Vagina (tissue), 2 donors: ENCODE measurements around the gene ZNF18.

Experiments used
- POLR2A ChIP-seq, 2 donors: fragments of 450-650 bp; IDR thresholded peaks; one replicate each; pipeline ENCODE4 v1.6.1; 2017; ENCODE audit warnings: antibody characterized with exemption in 2 of 2, mild to moderate bottlenecking in 2 of 2, moderate library complexity in 2 of 2
- POLR2AphosphoS5 ChIP-seq, 2 donors: sonication (generic); formaldehyde crosslinking; IDR thresholded peaks; one replicate each; pipeline ENCODE4 v1.9.0; 2017; ENCODE audit warnings: antibody characterized with exemption in 2 of 2, mild to moderate bottlenecking in 2 of 2, low read depth in 1 of 2; ENCODE audit not compliant: insufficient read depth in 1 of 2
- TF ChIP-seq, protein P1 (sequence below), 3 experiments: fragments of 450-650 bp in 2 of 3; fragments of 200-600 bp in 1 of 3; sonication (generic) in 1 of 3; IDR thresholded peaks; one replicate each; pipeline ENCODE4 v1.5.1; 2017 to 2019; ENCODE audit warnings: antibody characterized with exemption in 3 of 3, mild to moderate bottlenecking in 2 of 3, moderate library complexity in 2 of 3

DNA sequence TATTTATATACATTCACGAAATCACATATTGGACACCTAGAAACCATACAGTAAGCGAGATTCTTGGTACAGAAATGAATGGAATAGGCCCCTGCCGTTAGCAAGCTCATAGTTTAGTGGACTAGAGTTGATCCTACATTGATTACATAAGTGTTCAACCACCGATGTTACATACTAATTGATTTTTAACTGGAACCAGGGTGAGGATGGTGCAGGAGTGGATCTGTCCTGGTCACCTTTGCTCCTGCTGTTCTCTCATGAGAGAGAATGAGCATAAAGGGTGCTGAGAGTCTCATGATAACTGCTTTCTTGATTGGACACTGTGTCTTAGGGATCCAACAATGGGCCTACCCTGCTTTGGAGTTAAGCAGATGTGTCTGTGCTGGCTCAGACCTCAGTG is 37.3 kb upstream of the ZNF18 start:
- TF ChIP-seq, protein P1, sequence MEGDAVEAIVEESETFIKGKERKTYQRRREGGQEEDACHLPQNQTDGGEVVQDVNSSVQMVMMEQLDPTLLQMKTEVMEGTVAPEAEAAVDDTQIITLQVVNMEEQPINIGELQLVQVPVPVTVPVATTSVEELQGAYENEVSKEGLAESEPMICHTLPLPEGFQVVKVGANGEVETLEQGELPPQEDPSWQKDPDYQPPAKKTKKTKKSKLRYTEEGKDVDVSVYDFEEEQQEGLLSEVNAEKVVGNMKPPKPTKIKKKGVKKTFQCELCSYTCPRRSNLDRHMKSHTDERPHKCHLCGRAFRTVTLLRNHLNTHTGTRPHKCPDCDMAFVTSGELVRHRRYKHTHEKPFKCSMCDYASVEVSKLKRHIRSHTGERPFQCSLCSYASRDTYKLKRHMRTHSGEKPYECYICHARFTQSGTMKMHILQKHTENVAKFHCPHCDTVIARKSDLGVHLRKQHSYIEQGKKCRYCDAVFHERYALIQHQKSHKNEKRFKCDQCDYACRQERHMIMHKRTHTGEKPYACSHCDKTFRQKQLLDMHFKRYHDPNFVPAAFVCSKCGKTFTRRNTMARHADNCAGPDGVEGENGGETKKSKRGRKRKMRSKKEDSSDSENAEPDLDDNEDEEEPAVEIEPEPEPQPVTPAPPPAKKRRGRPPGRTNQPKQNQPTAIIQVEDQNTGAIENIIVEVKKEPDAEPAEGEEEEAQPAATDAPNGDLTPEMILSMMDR (IDR thresholded peaks at IDR 0.05): no peak
- TF ChIP-seq POLR2AphosphoS5 (IDR thresholded peaks at IDR 0.05; ENCODE audit: insufficient read depth in 1 of 2, low read depth in 1 of 2) (no peak), POLR2A (IDR thresholded peaks at IDR 0.05) (no peak)
